Measurements from ENCODE around the gene NXPH1.

- TF ChIP-seq CTCF (conservative IDR thresholded peaks at IDR 0.05; ENCODE audit: low read depth, low read length): no peak
- TF ChIP-seq EZH2 (IDR thresholded peaks at IDR 0.05; ENCODE audit: borderline replicate concordance, low read depth, low read length, poor library complexity, severe bottlenecking): no peak
Measured at GRCh38 chr7:8386926-8387550, 46.4 kb upstream of the NXPH1 start.

Measured in A673 (cell line).